Activated CD4-positive, alpha-beta T cell treated with anti-CD3 and anti-CD28 coated beads for 48 hours (primary cell): ENCODE data around the gene PTPRG.
"Not testable (repeated sequence)": the region's sequence is repeated elsewhere in the genome, so short reads cannot be mapped to it uniquely, and the experiment has no call there.

Experiments
- DNase-seq: peaks from one replicate; pipeline ENCODE4 v3.0.0-alpha.2; 2020

The PTPRG gene

DNA sequence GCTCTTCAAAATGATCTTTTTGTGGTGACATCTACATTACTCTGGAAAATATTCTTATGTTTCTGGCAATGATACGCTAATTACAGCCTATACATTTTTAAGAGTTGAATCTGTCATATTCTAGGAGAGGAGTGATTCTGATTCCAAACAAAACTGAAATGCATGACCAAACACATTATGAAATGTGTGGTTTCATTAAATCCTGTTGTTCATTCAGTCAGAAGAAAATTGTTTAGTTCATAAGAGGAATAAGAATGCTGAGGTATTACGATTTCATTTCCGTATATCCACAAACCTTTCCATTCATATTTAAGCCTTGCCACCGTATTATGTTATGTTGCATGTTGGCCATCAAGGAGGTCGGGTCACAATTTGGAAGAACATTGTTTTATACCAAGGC is 466.9 kb downstream of the PTPRG start:
- no peak for DNase-seq

DNA sequence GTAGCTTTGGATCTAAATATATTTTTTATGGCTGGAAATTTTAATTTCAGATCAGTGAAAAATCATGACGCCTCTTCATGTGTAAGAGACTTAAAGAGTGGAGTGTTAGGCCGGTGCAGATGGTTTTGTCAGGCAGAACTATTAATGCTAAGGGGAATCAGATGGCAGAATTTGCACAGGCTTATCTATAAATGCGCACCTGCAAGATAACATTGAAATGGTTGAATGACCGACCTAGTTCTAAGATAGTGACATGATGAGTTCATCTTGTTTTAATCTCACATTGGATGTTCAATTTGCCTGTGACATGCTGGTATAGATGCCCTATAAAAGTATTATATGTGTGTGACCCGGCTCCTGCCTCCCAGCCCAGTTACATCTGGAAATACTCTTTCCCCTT is 471.4 kb downstream of the PTPRG start:
- no peak for DNase-seq

DNA sequence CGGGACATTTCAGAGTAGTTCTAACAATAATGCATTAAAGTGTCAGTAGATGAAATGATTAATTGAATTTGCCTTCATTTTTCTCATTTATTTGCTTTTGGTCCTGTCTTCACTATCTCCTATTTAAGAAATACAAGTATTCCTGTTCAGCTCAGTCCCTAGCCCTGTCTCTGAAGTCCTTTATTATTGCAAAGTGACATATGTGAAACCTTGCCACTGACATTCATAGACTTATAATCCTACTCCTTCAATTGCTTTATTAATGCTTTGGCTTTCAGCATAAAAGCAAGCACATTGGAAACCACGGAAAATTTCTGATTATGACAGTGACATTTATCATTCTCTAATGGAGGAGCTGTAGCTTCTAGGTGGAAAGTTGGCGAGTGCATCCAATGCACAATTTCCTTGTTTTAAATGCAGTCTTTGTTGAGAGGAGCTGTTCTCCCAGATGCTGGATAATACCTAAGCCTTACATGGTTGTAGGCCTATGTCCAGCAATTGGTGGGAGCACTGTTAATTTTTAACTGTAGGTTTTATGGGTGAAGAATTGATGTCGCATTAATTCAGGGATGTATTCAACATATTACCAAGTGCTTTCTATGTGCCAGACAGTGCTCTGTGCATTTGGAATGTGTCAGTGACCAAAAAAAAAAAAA is 474.2 kb downstream of the PTPRG start:
- no peak for DNase-seq

DNA sequence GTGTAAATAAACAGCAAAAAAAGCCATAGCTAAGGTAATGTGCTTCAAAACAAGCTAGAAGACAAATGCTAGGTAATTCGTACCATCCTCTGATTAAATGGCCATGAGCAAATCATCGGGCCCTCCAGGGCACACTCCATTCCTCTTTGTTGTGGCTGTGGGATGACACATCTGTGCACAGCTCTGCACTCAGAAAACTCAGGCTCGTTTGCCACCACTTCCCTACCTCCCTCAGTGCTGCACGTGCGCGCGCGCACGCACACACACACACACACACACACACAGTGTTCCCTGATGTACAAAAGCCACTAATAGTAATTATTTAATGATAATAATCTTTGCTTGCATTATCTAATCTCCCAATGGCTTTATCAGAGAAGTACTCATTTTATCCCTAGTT is 475.4 kb downstream of the PTPRG start:
- no peak for DNase-seq

DNA sequence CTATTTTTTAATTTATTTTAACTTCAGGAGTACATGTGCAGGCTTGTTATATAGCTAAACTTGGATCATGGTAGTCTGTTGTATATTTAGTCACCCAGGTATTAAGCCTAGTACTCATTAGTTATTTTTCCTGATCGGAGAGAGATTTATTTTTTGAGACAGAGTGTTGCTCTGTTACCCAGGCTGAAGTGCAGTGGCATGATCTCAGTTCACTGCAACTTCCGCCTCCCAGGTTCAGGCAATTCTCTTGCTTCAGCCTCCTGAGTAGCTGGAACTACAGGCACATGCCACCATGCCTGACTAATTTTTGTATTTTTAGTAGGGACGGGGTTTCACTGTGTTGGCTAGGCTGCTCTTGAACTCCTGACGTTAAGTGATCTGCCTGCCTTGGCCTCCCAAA is 477.4 kb downstream of the PTPRG start:
- not testable (repeated sequence) for DNase-seq

DNA sequence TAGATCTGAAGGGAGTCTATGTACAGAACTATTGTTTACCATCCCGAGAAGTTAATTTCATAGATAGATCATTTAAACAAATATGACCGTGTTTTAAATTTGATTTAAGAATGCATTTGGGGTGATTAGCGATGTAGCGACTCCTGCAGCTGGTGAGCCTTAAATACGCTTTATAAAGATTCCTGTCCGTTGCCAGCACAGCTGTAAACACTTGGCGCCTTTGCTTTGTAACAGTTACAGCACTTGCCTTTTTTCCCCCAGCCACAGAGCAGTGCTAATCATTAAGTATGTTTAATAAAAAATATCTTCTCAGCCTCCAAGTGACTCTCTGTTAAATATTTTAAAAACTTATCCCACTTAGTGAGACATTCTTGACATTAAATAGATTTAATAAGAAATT is 478.2 kb downstream of the PTPRG start:
- no peak for DNase-seq

DNA sequence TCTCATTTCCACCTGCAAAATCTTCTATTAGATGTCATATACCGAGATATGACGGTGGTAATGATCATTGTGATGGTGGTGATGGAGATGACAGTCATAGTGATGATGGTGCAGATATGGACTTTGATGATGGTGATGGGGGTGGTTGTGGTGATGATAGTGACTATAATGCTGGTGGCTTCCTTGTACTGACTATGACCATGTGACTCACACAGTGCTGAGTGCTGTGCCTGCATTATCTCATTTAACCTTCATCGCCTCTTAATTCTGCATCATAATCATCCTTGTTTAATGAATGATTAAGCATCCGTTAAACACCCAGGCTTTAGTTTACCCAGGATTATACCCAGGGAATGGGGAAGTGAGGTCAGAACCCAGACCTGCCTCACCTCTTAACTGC is 480.3 kb downstream of the PTPRG start:
- no peak for DNase-seq

DNA sequence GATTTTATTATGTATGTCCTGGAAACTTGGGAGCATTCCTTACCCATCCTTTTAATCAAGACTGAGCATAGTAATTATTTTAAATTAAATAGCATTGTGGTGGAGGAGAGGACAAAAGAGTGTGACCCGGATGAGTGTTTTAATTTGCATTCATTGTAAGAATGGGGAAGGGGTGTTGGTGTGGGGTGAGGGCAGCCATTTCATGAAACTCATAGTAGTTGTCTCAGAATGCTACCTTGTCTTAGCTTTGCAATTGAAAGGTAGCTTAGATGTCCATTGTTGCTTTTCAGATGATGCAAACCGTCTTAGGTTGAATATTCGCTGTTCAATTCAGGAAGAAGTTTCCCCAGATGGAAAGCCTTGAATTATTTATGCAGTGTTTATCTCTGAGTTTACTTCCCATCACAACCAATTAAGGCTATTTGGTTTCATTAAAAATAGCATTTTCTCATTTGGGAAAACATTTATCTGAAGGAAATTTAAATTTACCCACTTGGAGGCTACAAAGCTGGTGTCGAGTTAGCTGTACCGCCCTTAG is 483.6 kb downstream of the PTPRG start:
- no peak for DNase-seq

DNA sequence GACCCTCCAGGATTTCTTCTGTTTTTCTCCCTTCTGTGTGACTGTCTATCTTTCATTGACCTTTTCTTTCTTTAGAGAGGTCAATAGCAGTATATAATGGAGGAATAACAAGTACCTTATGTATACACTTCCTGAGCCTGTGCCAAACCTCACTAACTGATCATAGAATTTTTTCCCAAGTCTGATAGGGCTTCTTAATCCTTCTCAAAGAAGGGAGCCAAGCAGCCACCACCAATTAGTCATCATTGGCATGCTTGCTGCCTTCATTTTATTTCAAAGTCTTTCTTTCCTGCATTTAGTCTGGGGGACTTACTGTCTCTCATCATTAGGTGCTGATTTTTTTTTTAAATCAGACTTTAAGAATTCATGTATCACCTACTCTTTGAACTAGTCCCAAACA is 485.0 kb downstream of the PTPRG start:
- DNase-seq: no peak

DNA sequence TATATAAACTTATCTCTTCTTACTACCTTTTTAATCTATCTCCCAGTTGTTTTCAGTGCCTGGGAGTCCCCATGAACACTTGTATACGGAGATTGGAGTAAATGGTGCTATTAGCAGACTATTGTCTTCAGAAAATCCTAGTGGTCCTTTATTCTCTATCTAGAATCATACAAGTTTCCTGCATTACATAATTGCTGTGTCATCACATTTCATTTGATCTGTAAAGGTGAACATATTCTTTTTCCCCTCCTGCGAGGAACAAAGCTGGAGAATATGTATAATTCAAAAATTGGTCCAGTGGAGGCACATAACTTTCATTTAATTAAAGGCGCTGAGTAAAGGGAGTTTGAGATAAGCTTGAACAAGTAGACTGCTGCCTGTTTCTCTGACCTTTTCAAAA is 487.2 kb downstream of the PTPRG start:
- no peak for DNase-seq

DNA sequence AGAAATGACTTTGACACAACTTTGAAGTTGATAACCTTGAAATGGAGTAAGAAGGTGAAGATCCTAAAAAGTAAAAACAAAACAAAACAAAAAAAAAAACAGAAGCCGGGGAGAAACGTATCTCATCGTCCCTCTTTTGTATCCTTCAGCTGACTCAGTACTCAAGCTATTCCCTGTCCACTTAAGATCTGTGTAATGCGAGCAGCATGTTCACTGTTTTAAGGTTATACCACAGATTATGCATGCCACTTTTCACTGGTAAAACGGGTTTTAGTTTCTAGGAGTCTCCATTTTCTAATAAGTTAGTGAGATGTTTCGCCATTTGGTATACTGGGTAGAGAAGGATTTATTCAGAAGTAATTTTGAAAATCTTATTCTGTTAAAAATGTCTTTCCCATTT is 487.7 kb downstream of the PTPRG start:
- no peak for DNase-seq

DNA sequence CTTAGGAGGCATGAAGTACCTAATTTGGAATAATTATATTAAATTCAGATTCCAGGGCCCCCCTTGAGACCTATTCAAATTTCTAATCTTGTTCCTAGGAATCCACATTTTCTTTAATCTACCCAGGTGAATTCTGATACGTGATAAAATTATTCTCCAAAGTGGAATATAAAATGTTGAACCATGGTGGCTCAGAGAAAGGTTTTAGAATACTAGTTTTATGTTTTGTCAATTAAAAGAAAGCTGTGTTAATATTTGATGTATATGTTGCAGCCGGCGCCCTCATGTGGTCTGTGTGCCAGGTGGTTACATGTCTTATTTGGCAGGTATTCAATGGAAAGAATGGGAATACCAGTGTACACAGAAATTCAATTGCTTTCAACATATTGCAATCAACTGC is 490.1 kb downstream of the PTPRG start:
- no peak for DNase-seq

DNA sequence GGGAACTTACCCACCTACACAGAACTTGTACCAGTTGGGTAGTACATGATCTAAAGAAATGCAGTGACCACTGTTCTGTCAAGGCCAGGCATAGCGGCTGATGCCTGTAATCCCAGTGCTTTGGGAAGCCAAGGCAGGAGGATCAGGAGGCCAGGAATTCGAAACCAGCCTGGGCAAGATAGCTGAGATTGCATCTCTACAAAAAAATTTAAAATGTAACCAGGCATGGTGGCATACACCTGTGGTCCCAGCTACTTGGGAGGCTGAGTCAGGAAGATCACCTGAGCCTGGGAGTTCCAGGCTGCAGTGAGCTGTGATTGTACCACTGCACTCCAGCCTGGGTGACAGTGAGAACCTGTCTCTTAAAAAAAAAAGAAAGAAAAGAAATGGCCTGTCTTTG is 491.0 kb downstream of the PTPRG start:
- no peak for DNase-seq

DNA sequence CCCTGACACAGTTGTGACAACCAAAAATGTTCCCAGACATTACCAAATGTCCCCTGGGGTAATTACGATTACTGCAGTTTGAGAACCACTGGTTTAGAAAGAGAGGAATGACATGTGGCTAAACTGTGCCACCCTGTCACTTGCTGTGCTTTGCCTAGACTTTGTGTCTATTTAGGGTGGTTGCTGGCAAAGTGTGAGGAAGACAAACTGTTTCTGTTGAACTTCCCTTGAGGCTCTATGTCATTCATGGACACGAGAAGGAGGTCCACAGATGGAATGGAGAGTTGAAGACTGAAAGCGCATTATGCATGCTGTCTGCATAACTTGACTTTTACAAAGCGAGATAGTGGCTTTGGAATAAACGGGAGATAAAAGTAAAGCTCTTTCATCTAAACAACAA is 495.3 kb downstream of the PTPRG start:
- no peak for DNase-seq

DNA sequence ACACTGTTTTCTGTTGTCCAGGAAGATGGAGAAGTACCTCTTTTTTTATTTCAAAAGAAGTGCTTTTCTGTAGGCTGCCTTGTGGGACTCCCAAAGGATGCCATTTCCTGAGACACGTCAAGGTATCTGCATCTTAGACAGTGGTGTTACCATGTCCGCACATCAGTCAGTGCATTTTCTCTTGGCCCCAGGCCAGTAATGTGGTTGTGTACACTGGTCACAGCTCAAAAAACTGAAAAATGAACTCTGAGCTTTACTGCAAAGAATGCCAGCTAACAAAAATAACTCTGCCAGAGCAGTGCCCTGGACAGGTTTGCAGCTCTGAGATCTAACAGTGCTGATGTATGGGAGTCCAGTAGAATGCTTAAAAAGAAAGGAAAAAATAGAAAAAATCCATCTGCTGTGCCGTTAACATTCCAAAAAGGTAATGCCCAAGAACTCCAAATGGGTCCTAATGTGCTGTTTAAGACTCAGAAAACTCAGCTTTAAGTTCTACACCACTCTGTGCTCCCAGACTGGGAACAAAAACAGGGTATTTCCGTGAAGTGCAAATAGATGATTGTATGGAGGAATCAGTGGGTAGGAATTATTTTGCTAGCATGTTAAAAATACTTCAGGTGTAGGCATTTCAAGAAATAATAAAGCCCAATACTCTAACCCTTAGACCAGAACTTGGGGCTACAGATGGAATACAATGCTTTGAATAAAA is 496.1 kb downstream of the PTPRG start:
- DNase-seq: no peak

DNA sequence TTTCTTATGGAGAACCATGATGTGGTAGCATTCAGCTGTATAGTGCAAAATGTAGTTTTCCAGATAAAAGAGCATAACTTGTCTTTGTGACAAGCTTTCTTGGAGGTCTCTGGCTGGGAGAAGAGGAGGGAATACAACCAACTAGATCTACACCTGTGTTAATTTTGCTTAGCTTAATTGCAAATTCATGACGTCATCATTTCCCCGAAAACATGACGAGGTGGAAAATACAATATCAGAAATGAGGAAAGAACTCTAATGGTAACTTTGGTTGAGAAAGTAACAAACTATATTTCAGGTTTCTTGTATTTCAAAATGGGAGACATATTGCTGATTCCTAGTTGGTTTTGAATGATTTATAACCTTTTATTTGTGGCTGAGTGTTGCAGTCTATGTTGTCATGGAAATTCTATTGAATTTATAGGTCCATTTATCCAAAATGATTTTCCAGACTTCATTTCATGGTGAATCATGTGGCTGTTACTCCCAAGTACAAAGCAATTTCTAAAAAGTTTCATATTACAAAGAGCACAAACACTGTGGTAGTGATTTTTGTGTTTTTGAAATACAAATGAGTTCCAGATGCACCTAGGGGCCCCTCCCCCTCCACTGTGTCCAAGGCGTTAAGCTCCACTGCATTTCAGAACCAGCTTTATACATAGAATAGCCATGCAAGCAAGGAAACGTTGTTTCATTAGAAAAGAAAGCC is 504.8 kb downstream of the PTPRG start:
- no peak for DNase-seq

DNA sequence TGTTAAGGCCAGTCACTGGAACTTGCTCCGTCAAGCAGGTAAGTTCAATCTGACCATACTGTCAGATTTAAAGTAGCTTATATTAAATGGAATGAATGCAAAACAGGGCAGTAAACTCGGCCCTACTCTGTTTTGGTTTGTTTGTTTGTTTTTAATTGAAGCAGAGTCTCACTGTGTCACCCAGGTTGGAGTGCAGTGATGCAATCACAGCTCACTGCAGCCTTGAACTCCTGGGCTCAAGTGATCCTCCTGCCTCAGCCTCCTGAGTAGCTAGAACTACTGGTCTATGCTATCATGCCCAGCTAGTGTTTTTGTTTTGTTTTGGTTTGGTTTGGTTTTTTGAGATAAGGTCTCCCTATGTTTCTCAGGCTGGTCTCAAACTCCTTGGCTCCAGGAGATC is 507.0 kb downstream of the PTPRG start:
- DNase-seq: no peak

DNA sequence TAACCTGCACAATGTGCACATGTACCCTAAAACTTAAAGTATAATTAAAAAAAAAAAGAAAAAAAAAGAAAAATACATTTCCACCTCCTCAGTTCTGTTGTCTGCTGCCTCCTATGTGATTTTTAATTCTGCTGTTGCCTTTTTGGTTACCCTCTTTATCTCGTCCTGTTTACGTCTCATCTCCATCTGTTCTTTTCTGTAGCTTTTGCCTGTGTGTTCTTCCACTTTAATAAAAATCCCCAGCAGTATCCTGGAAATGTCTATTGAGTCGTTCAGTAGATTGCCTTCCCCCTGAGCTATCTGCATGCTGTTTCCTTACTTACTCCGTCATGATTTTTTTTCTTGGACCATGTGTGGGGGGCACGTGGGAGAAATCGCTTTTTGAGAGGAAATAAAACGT is 509.5 kb downstream of the PTPRG start:
- DNase-seq: no peak

DNA sequence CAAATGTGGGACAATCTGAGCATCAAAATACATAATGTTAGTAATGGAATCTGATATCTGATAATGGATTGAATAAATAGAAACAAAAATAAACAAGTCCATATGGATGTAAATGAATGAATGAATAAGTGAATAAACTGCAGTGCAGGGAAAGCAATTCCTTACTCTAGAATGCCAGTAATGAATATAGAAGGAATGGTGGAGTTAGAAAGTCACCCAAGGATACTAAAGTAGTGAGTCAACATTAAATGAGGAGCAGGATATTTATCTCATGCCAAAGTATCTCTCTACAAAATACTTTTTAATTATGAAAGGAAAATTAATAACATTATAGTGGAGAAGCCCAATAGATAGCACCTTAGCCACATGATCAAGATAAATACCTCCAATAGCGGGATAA is 511.7 kb downstream of the PTPRG start:
- no peak for DNase-seq

DNA sequence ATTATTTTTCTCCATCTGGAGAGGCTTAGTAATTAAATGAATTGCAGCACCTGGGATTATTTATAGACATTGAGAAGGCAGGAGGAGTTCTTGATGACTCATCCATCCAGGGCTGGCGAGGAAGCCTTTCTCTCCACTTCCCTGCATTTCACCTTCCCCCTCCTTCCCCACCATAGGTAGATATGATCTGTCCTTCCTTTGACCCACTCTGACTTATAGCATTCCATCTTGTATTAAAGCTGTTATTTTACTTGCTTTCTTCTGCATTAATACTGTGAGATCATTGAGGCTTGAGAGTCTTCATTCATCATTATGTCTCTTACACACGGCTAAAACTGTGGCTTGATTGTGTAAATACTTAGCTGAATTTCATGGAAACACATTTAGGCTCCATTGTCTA is 523.2 kb downstream of the PTPRG start:
- DNase-seq: no peak

DNA sequence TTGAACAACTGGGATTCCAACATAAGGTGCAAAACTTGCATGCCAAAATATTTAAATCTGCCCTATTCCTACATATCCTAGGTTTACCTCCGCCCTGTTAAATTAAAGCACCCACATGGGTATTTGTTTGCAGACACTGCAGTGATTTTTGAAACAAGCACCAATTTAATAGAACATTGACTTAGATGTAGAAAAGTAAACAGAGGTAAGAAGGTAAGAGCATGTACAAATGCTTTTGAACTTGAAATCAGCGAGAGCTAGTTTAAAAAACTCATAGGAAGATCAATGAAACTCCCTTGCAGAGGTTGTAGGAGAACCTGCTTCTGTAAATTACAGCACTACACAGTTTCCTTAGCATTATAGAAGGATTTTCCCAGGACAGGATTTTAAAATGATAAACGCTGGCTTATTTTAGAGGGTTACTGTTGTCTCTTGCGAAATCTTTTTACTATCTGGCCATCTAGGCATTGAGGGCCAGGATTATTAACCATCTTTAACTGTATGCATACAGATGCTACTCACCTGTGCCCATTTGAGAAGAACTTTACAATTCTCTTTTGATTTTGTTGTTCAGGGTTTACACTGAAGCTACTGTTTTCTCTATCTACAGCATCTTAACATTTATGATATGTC is 527.2 kb downstream of the PTPRG start:
- DNase-seq: no peak

DNA sequence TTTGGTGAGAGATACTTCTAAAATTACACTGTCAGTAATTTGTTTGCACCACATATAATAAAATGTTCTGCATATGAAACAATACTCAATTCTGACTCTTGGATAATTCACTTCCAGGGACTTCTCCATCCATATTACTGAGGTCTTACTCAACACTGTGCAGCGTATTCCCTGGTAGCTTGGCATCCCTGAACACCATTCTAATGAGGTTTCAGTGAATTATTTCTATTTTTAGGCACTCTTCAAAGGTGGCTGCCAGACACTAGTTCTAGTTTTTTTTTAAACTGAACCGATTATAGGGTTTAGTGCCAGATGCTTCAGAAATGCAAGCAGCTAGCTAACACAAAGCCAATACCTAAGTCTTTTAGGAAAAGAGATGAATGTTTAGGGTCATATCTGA is 528.7 kb downstream of the PTPRG start:
- DNase-seq: no peak

DNA sequence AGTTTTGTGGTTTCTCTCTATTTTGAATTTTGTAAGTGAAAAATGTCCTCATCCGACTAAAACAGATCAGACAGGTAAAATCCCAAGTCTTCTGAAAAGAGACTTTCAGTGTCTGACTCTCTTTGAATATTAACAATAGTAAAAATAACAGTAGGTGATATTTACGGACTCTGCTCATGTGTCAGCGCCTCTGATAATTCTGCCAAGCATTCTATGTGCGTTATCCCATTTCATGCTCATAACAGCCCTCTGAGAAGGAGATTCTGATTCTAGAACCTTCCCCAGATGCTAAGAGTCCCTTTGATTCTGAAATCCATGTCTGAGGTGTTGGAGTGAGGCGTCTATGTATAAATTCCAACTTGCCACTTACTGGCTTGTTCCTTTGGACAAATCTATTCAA is 529.1 kb downstream of the PTPRG start:
- no peak for DNase-seq

DNA sequence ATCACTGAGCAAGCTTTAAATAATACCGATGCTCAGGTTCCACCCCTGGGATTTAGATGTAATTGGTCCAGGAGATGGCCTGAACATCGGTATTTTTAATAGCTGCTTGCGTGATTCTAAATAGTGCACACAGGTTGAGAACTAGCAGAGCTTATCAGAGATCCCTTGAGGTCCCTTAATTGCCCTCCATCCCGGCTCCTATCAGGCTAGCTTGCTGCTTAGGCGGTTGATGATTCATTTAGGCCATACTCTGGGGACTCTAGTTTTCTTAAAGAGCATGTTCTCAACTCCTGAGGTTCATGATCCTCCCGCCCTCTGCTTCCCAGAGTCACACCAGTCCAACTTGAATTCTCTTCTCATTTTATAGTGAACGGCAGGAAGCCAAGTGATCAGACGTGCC is 531.7 kb downstream of the PTPRG start:
- no peak for DNase-seq
